ENCODE measurements around the gene MOCS3.

Gene MOCS3

DNA sequence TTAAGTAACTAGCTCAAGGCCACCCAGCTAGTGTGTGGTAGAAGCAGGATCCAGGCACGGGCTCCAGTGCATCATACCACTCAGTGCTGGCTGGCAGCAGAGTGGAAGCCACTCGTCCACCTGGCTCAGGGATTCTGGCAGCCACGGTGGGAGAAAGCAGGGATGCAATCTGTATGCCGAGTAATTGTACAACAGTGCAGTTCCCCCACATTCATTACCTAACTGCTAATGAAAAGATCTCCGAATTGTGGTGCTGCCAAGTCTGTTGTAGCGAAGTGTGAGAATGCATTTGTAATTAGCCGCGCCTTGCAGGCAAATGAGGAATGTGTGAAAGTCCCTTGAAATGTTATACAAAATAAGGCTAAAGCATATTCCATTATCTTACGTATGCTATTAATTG lies 35.3 kb downstream of the MOCS3 start:
- H3K4me3 ChIP-seq (ENCODE audit: low read depth, low read length): no peak overlapping the region
- no peak for DNase-seq (ENCODE audit: low read depth)
- TF ChIP-seq MAX (IDR thresholded peaks at IDR 0.05; ENCODE audit: low read depth, low read length) (no peak), CTCF (IDR thresholded peaks at IDR 0.05; ENCODE audit: low read depth, low read length) (no peak), POLR2A (IDR thresholded peaks at IDR 0.05; ENCODE audit: extremely low read depth, insufficient read length) (no peak), MYC (IDR thresholded peaks at IDR 0.05; ENCODE audit: low read depth, low read length) (no peak)

DNA sequence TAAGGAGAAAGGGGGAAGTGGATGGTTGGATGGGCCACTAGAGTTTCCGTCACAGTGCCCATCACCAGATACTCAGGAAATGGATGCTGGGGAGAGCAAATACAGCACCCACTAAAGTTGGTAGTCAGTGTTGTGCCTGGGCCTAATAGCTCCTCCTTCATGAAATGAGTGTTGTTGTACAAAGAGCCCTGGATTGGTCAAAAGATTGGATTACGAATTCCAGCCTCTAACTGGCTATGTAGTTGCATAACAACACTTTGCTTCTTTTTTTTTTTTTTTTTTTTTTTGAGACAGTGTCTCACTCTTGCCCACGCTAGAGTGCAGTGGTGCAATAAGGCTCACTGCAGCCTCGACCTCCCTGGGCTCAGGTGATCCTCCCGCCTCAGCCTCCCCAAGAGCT lies 36.9 kb downstream of the MOCS3 start:
- TF ChIP-seq CTCF (IDR thresholded peaks at IDR 0.05; ENCODE audit: low read depth, low read length): no peak
- no peak for TF ChIP-seq MAX (IDR thresholded peaks at IDR 0.05; ENCODE audit: low read depth, low read length)
- no peak for TF ChIP-seq POLR2A (IDR thresholded peaks at IDR 0.05; ENCODE audit: extremely low read depth, insufficient read length)
- TF ChIP-seq MYC (IDR thresholded peaks at IDR 0.05; ENCODE audit: low read depth, low read length): no peak
- DNase-seq (ENCODE audit: low read depth): no peak
- H3K4me3 ChIP-seq (ENCODE audit: low read depth, low read length): no peak overlapping the region

- H3K4me3 ChIP-seq (ENCODE audit: low read depth, low read length): no peak overlapping the region
- TF ChIP-seq POLR2A (IDR thresholded peaks at IDR 0.05; ENCODE audit: extremely low read depth, insufficient read length) (no peak), CTCF (IDR thresholded peaks at IDR 0.05; ENCODE audit: low read depth, low read length) (no peak), MYC (IDR thresholded peaks at IDR 0.05; ENCODE audit: low read depth, low read length) (no peak), MAX (IDR thresholded peaks at IDR 0.05; ENCODE audit: low read depth, low read length) (no peak)
- no peak for DNase-seq (ENCODE audit: low read depth)
These were observed 38.6 kb downstream of the MOCS3 start for GRCh38 chr20:50996901-50997865.

DNA sequence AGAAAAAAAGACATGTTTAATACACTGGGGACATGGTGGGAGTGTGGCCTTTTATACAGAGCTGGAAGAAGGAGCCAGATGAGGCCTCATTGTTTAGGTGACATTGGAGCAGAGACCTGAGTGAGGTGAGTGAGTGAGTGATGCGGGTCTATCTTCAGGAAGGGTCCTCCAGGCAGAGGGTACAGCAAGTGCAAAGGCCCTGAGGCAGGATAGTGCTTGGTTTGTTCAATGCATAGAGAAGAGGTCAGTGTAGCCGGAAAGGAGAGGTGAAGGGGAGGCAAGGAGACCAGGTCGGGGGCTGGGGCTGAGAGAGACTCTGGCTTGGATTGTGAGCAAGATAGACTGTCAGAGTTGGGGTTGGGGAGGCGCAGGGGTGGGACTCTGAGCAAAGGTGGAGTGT lies 40.7 kb downstream of the MOCS3 start:
- TF ChIP-seq CTCF (IDR thresholded peaks at IDR 0.05; ENCODE audit: low read depth, low read length): no peak
- TF ChIP-seq MAX (IDR thresholded peaks at IDR 0.05; ENCODE audit: low read depth, low read length): no peak
- no peak for TF ChIP-seq MYC (IDR thresholded peaks at IDR 0.05; ENCODE audit: low read depth, low read length)
- TF ChIP-seq POLR2A (IDR thresholded peaks at IDR 0.05; ENCODE audit: extremely low read depth, insufficient read length): no peak
- no peak overlapping the region for H3K4me3 ChIP-seq (ENCODE audit: low read depth, low read length)
- no peak for DNase-seq (ENCODE audit: low read depth)

DNA sequence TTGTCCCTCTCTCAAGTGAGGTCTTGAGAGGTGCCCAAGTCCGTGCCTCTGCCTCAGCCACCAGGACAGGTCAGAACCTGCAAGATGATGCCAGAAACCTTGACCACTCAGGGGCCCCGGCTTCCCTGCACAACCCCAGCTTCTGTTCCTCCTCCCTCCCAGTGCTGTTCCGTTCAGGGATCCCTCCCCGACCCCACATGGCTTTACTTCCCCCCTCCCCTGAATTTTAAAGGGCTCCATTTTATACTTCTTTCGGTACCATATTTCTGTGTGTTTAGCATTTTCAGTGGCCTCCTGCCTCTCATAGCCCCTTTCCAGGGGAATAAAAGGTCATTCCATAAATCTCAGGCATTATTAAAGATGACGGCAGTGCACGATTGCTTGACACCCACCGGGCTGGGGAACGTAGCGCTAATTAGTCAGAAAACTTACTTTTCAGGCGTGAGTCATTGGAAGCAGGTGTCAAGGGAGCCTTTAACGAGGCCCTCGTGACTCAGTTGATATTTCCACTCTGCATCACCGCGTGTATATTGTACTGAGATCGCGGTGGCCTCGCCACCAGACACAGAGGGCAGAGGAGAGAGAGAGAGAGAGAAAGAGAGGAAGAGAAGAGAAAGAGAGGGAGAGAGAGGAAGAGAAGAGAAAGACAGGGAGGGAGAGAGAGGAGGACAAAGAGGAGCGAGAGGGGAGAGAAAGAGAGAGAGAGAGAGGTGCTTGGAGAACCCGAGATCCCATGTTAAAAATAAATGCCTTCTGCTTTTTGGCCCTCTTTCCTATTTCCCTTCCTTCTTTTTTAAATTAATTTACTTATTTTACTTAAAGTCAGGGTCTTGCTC lies 43.0 kb downstream of the MOCS3 start:
- TF ChIP-seq MYC (IDR thresholded peaks at IDR 0.05; ENCODE audit: low read depth, low read length): no peak
- no peak for TF ChIP-seq POLR2A (IDR thresholded peaks at IDR 0.05; ENCODE audit: extremely low read depth, insufficient read length)
- H3K4me3 ChIP-seq (ENCODE audit: low read depth, low read length): no peak overlapping the region
- no peak for DNase-seq (ENCODE audit: low read depth)

DNA sequence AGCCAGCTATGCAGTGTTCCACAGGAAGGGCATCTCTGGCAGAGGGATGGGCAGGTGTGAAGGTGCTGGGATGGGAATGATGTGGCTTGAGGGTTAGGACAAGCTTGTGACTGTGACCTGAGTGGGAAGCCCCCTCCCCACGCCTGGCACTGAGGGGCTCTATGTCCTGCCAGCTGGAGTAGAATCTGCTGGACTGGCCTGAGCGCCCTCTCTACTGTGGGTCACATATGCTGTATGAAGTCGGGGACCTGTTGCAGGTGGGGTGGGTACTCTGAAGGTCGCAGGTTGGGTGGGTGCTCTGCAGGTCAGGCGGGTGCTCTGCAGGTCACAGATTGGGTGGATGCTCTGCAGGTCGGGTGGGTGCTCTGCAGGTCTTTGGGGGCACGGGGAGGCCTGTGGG lies 44.0 kb downstream of the MOCS3 start:
- no peak overlapping the region for H3K4me3 ChIP-seq (ENCODE audit: low read depth, low read length)
- TF ChIP-seq MYC (IDR thresholded peaks at IDR 0.05; ENCODE audit: low read depth, low read length): no peak
- no peak for DNase-seq (ENCODE audit: low read depth)

All from NB4 (cell line).